GM12891 (cell line): ENCODE results near the gene ASIC2.

Experiments
- POLR2A ChIP-seq: IDR thresholded peaks from 2 replicates; pipeline ENCODE4 v1.6.1; 2011; ENCODE audit warnings: low read depth, low read length, control low read depth
- POLR2AphosphoS5 ChIP-seq: IDR thresholded peaks from 2 replicates; pipeline ENCODE4 v1.6.1; 2011; ENCODE audit warnings: low read depth, low read length, control low read depth
- TAF1 ChIP-seq: IDR thresholded peaks from 2 replicates; pipeline ENCODE4 v1.6.1; 2011; ENCODE audit warnings: low read depth, low read length, control low read depth

DNA sequence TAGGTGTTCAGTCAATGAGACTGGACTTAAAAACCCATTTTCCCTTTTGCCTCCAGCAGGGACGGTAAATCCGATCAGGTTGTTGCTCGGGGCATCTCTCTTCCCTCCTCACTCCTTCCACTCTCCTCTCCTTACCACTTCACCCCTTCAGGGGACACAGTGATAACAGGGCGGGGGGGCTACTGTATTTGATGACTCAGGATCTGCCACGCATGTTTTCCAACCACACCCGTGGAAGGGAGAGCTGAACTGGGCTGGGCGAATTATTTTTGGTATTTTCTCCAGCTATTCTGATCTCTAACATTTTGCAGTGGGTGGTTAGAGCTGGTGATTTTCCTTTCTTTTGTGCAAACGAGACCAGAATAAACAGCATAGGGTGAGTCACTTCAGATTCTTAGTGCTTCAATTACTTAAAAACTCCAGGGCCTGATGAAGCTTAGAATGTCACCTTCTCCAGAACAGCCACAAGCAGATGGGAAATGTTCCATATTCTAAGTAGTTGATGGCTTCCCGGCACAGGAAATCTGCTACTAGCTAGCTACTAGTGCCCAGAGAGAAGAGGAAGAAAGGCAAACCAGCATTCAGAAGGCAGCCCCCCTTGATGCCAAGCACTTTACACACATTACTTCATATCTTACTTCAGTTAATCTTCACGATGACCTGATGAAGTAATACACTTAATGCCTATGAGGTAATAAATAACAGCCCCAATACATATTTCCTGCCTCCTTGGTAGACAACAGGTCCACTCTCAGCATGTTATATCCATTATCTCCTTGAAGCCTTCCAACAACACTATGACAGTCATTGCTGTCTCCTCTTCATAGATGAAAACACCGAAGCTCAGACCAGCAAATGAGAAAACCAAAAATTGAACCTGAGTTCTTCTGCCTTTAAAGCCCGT is 74.1 kb downstream of the ASIC2 start:
- TF ChIP-seq POLR2A (no peak), TAF1 (no peak), POLR2AphosphoS5 (no peak)
